ENCODE data around the gene SLC46A2. TPM values are rescaled to one million over a fixed set of nuclear protein-coding genes. Genes with fewer than 3 reads are reported as not detected.

Gene SLC46A2
- total and polyA plus RNA-seq, 2 of the 13 experiments (the other 11 are each of a cell fraction or from before 2014, with no cell fraction given) = not detected

DNA sequence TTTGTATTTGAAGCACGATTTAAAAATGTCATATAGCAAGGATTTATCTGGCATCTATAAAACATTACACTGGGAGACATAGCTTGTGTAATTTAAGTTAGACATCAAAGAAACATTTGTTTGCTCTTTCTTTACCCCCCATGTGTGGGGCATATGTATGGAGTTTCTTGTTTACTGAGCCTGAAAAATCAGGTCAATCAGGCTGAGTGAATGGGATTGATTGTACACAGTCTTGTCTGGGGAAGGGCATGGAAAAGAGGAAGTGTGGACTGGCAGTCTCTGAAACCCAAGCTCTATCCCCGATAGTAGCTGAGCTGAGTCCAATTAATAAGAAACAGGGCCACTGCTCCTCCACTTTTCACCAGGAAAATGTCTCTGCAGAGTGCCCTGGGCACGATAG lies 49.4 kb downstream of the SLC46A2 start (continued):
- TF ChIP-seq, protein P1, sequence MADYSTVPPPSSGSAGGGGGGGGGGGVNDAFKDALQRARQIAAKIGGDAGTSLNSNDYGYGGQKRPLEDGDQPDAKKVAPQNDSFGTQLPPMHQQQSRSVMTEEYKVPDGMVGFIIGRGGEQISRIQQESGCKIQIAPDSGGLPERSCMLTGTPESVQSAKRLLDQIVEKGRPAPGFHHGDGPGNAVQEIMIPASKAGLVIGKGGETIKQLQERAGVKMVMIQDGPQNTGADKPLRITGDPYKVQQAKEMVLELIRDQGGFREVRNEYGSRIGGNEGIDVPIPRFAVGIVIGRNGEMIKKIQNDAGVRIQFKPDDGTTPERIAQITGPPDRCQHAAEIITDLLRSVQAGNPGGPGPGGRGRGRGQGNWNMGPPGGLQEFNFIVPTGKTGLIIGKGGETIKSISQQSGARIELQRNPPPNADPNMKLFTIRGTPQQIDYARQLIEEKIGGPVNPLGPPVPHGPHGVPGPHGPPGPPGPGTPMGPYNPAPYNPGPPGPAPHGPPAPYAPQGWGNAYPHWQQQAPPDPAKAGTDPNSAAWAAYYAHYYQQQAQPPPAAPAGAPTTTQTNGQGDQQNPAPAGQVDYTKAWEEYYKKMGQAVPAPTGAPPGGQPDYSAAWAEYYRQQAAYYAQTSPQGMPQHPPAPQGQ (CRISPR knock-in tag; IDR thresholded peaks at IDR 0.05; ENCODE audit: borderline replicate concordance) = no peak
- no peak for TF ChIP-seq MATR3 (CRISPR knock-in tag; IDR thresholded peaks at IDR 0.05)
- no peak for TF ChIP-seq ZNF33A (CRISPR knock-in tag; IDR thresholded peaks at IDR 0.05; ENCODE audit: borderline replicate concordance)
- TF ChIP-seq KLF12 (CRISPR knock-in tag; IDR thresholded peaks at IDR 0.05; ENCODE audit: borderline replicate concordance) = no peak
- TF ChIP-seq ZNF383 (CRISPR knock-in tag; IDR thresholded peaks at IDR 0.05; ENCODE audit: borderline replicate concordance) = no peak
- TF ChIP-seq, protein P2, sequence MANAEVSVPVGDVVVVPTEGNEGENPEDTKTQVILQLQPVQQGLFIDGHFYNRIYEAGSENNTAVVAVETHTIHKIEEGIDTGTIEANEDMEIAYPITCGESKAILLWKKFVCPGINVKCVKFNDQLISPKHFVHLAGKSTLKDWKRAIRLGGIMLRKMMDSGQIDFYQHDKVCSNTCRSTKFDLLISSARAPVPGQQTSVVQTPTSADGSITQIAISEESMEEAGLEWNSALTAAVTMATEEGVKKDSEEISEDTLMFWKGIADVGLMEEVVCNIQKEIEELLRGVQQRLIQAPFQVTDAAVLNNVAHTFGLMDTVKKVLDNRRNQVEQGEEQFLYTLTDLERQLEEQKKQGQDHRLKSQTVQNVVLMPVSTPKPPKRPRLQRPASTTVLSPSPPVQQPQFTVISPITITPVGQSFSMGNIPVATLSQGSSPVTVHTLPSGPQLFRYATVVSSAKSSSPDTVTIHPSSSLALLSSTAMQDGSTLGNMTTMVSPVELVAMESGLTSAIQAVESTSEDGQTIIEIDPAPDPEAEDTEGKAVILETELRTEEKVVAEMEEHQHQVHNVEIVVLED (CRISPR knock-in tag; IDR thresholded peaks at IDR 0.05; ENCODE audit: borderline replicate concordance) = no peak
- no peak for TF ChIP-seq ATAD3A (CRISPR knock-in tag; IDR thresholded peaks at IDR 0.05)
- TF ChIP-seq ZNF138 (CRISPR knock-in tag; IDR thresholded peaks at IDR 0.05; ENCODE audit: low read depth) = no peak
- TF ChIP-seq, protein P3, sequence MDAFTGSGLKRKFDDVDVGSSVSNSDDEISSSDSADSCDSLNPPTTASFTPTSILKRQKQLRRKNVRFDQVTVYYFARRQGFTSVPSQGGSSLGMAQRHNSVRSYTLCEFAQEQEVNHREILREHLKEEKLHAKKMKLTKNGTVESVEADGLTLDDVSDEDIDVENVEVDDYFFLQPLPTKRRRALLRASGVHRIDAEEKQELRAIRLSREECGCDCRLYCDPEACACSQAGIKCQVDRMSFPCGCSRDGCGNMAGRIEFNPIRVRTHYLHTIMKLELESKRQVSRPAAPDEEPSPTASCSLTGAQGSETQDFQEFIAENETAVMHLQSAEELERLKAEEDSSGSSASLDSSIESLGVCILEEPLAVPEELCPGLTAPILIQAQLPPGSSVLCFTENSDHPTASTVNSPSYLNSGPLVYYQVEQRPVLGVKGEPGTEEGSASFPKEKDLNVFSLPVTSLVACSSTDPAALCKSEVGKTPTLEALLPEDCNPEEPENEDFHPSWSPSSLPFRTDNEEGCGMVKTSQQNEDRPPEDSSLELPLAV (CRISPR knock-in tag; conservative IDR thresholded peaks at IDR 0.05; ENCODE audit: low read depth) = no peak
- no peak for TF ChIP-seq FOXC1 (CRISPR knock-in tag; IDR thresholded peaks at IDR 0.05; ENCODE audit: borderline replicate concordance)
- no peak for TF ChIP-seq MAZ (IDR thresholded peaks at IDR 0.05; ENCODE audit: borderline replicate concordance, low read depth, low read length)
- TF ChIP-seq MAZ (CRISPR knock-in tag; IDR thresholded peaks at IDR 0.05; ENCODE audit: low read depth) = no peak
- TF ChIP-seq RARA (CRISPR knock-in tag; IDR thresholded peaks at IDR 0.05) = peak; percentile 50; the same call in 1 of the 2 replicates
- TF ChIP-seq MZF1 (CRISPR knock-in tag; IDR thresholded peaks at IDR 0.05; ENCODE audit: borderline replicate concordance) = no peak
- no peak for TF ChIP-seq SNRNP70 (IDR thresholded peaks at IDR 0.05; ENCODE audit: low read depth, low read length)
- 0 out of 2 replicates have a peak, but pooled peaks have one; percentile 14 for TF ChIP-seq SAP130 (CRISPR knock-in tag; IDR thresholded peaks at IDR 0.05; ENCODE audit: low read depth)
- no peak for TF ChIP-seq ZNF510 (CRISPR knock-in tag; IDR thresholded peaks at IDR 0.05; ENCODE audit: low read depth)
- TF ChIP-seq, protein P4, sequence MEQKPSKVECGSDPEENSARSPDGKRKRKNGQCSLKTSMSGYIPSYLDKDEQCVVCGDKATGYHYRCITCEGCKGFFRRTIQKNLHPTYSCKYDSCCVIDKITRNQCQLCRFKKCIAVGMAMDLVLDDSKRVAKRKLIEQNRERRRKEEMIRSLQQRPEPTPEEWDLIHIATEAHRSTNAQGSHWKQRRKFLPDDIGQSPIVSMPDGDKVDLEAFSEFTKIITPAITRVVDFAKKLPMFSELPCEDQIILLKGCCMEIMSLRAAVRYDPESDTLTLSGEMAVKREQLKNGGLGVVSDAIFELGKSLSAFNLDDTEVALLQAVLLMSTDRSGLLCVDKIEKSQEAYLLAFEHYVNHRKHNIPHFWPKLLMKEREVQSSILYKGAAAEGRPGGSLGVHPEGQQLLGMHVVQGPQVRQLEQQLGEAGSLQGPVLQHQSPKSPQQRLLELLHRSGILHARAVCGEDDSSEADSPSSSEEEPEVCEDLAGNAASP (CRISPR knock-in tag; IDR thresholded peaks at IDR 0.05; ENCODE audit: borderline replicate concordance) = no peak
- TF ChIP-seq TP53 (CRISPR knock-in tag; conservative IDR thresholded peaks at IDR 0.05) = no peak
- no peak for TF ChIP-seq GZF1 (CRISPR knock-in tag; IDR thresholded peaks at IDR 0.05)
- TF ChIP-seq TSC22D2 (CRISPR knock-in tag; IDR thresholded peaks at IDR 0.05; ENCODE audit: borderline replicate concordance) = no peak
- TF ChIP-seq GTF2F1 (IDR thresholded peaks at IDR 0.05; ENCODE audit: low read length) = no peak
- no peak for TF ChIP-seq ZNF24 (IDR thresholded peaks at IDR 0.05)
- no peak for TF ChIP-seq ZNF232 (CRISPR knock-in tag; IDR thresholded peaks at IDR 0.05; ENCODE audit: borderline replicate concordance)
